Pulmonary artery endothelial cell (primary cell): ENCODE results near the gene DIRAS1. TPM values are rescaled to one million over a fixed set of nuclear protein-coding genes. Genes with fewer than 3 reads are reported as not detected.
"Not testable (repeated sequence)": the region's sequence is repeated elsewhere in the genome, so short reads cannot be mapped to it uniquely, and the experiment has no call there.

Source experiments
- DNase-seq: peaks from one replicate; pipeline ENCODE4 v3.0.0-alpha.2; 2011; ENCODE audit warnings: low read depth, low spot score
- total RNA-seq: library from RNA; depleted of rRNA; stranded (reverse); fragments of >200 nt; gene quantifications from 2 replicates; pipeline ENCODE4 v1.2.3, GENCODE V29; 2014

Gene DIRAS1
- total RNA-seq, 1 donor from 2014 or later = under 0.01 TPM

DNA sequence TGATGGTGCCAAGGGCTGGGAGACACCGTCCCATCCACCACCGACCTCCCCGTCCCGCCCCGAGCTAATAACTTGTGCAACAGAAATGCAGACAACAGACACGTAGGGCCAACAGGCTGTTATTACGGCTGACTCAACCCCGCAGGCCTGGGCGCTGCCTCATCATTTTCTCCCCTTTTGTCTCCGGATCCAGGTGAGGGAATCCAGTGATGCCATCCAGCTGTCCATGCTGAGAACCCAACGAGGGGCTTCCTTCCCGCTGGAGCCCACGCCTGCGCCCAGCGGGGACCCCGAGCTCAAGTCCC lies 6.4 kb upstream of the DIRAS1 start:
- DNase-seq = no peak

DNA sequence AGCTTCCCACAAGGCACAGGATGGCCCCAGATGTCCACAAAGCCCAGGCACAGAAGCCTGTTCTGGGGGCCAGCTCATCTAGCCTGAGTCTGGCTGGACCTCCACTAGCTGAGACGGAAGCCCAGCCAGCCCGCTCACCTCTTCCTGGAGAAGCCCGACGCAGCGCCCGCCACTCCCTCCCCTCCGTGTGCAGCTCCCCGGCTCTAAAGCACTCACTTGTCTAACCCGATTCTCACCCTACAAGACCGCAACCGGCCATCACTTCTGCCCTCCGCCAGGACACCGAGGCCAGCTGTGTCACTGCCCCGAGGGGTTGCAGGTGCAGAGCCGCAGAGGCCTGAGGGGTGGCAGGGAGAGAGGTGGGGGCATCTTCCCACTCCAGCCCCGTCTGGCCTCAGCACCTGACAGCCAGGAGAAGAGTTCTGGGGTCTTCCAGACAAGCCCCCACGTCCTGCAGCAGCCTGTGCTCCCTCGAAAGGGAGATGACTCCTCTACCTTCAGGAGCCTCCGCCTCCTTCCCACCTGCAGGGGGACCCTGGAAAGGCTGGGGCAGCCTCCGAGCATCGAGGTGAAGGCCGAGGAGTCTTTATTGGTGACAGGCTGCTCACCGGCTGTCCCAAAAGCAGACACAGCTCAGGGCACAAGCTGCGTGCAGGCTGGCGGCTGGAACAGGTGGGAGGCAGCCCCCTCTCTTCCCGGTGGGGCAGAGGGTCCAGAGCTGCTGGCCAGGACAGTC lies 5.9 kb upstream of the DIRAS1 start:
- DNase-seq = no peak

DNA sequence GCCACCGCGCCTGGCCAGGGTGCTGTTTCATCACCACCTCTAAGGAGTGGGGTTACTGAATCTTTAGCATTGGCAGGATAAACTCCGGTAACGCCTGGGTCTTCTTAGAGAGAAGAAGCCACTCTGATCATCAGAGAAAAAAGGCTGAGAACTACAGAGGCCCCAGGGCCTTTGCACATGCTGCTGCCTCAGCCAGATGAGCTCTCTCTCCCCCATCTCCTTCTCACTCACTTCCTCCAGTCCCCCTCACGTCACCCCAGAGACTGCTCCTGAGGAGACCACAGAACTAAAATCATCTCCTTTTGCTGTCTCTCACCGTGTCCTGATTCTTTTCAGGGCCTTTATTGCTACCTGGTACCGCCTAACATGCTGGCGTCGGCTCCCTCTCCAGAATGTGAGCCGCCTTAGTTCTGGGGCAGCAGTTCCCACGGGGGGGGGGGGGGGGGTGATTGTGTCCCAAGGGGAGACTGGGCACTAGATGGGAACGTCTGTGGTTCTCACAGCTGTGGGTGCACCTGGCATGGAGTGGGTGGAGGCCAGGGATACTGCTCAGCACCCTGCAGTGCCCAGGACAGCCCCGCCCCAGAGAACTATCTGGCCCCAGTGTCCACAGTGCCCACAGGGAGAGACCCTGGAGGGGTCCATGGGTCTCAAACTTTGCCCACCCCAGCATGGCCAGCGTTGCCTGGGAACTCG lies 5.1 kb upstream of the DIRAS1 start:
- no peak for DNase-seq

DNA sequence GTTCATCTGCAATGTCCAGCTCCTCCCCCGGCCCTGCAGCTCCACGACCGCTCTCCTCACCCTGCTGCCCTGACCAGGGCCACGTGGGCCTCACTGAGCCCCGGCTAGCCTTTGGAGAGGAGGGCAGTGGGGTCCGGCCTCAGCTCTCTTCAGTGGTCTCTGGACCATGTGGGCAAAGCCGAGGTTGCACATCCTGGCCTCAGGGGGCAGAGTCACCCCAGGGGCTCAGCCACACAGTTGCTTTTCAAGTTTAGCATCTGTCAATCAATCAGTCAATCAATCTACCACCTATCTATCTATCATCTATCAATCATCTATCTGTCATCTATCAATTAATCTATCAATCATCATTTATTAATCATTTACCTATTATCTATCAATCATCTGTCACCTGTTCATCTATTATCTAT lies 3.0 kb upstream of the DIRAS1 start:
- DNase-seq = no peak

DNA sequence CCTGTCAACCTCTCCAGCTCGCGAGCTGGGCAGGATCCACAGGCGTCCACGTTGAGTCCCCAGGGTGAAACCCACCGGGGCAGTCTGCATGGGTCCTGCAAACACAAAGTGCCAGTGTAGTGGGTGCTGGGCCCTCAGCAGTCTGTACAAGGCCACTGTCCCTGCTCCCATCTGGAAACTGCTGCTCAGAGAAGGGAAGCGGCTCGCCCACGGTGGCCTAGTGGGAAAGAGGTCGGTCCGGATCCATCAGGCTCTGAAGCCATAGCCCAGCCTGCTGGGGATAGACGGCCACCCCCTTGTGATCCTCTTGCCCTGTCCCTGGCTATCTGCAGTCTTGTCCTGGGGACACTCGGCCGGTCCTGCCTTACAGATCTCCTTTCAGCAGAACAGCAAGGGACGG lies 2.6 kb upstream of the DIRAS1 start:
- DNase-seq = no peak

DNA sequence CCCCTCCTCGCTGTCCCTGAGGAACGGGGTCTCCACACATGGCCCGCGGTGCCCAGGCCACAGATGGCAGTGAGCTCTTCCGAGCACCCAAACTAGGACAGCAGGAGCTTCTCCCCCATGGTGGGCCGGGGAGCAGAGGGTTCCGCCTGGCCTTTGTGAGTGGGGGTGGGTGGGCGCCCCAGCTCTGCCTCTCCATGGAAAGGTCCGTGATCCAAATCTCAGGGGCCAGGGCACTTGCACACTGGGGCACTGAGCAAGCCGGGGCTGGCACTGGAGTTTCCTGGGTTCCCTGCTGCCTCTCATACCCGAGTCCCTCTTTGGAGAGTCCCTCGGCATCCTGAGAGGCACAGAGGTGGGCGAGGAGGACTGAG lies 2.2 kb upstream of the DIRAS1 start:
- DNase-seq = no peak

DNA sequence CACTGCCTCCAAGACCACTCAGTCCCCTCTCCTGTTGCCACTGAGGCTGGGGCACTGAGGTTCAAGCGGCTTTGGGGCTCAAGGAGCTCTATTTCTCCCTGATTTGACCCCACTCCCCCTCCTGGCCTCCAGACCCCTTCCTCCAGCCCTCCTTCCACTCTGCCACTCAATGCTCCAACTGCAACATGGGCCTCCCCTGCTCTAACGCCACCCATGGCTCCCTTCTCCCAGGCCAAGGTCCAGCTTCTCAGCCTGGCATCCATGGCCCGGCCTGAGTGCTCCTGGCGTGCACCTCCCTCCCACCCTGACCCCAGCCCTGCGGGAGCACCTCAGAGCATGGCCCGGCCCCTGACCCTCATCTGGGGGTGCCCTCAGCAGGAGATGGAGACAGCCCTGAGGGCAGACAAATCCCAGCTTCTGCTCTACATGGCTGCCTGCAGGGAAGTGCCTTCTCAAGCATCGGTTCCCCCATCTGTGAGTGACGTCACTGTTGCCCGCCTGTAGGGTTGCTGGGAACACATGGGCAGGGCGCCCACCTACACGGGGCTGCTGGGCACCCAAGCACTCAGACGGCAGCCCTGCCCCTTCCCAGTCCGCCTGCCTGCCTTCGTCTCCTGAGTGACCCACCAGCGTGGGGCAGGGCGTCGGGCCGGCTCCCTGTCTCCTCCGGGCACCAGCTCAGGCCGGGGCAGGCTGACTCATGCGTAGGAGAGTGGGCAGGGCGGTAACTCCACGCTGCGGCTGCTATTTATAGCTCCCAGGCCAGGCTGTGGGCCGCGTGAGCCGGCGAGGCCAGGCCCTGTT lies 1.6 kb upstream of the DIRAS1 start:
- DNase-seq = no peak

DNA sequence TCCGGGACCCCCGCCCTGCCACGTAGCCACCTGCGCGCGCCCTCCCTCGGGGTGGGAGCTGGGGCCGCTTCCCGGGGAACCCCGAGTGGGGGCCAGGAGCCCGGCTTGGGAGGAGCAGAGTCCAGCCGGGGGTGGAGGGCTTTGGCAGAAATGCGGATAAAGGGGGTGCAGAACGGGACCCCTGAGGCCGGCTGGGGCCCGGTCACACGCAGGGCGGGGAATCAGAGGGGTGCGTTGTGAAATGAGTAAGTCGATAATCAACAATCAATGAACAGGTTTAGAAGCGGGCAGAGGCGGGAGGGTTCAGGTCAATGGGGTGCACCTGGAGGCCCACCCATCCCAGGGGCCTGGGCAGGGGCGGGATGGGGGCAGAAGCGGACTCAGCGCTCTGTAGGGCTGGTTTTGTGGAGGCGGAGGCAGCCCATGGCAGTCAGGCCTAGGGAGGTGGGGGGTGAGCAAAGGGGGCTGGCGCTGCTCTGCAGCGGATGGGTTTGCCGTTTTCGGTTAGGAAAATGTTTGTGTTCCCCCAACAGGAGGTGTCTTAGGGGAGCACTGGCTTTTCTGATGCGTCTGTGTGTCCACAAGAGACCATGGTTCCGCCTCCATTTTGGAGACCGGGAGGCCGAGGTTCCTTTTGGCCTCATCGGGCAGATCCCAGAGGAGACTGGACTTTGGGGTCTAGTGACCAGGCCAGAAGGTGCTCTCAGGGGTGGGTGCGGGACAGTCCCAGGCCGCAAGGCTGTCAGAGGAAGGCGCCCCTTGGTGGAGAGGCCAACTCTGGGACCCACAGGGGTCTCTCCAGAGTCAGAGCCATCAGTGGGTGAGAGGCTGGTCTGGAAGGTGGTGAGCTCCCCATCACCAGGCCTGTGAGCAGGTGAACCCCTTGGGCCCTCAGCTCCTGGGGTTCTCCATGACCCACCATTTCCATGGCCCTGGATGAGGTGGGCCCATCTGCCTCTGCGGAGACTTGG lies 683 bp upstream of the DIRAS1 start:
- DNase-seq = no peak

DNA sequence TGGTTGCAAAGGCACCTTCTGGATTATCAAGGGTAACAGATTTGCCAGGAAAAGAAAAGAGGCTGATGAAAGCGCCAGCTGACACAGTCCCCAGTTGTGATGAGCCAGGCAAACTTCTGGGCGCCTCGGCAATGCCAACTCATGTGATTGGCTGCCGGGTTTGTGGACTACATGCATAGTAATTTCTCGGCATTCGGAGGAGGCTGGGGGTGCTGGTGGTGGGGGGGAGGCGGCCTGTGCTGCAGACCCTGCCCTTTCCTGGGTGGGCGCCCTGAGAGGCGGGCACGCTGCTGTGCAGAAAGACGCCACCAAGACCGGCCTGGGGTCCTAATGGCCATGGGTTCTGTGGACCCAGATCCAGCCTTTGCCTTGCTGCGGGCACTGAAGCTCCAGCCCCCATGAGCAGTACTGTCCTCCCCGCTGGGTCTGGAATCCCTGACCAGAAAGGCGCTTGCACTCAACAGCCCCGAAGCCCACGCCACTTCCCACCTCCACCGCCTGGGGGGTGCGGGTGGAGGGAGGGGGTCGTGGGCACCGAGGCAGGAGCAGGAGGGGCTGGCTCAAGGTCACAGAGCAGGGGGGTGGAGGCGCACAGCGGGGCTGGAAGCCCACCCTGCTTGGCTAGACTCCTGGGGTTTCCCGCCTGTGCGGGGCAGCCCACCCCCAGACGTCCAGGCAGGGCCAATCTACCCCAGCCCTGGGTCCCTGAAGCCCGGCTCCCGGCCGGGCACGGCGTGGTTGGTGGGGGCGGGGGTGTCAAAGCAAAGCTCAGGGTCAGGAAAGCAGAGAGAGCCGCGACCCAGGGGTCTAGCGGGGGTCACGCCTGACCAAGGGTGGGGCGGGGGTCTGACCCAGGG lies 1.0 kb downstream of the DIRAS1 start:
- no peak for DNase-seq

DNA sequence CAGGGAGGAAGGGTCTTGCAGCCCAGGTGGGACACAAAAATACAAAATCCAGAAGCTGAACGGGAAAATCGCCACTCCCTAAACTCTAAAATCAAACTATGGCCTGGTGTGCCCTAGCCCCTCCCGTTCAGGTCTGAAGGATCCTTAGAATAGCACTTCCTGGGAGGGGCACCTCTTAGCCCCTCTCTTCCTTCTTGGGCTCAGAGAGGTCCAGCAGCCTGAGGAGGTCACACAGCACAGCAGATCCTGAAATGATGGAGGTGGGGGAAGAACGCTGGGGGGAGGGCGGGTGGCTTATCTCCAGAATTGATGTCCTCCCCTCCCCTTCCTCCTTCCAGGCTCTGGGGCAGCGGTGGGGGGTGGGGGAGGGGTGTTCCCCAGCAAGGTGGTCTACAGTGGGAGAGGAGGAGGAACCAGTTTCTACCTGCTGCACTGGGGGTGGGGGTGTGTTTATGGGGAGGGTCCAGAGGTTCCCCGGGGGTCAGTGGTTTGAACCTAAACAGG lies 1.9 kb downstream of the DIRAS1 start:
- DNase-seq = no peak

DNA sequence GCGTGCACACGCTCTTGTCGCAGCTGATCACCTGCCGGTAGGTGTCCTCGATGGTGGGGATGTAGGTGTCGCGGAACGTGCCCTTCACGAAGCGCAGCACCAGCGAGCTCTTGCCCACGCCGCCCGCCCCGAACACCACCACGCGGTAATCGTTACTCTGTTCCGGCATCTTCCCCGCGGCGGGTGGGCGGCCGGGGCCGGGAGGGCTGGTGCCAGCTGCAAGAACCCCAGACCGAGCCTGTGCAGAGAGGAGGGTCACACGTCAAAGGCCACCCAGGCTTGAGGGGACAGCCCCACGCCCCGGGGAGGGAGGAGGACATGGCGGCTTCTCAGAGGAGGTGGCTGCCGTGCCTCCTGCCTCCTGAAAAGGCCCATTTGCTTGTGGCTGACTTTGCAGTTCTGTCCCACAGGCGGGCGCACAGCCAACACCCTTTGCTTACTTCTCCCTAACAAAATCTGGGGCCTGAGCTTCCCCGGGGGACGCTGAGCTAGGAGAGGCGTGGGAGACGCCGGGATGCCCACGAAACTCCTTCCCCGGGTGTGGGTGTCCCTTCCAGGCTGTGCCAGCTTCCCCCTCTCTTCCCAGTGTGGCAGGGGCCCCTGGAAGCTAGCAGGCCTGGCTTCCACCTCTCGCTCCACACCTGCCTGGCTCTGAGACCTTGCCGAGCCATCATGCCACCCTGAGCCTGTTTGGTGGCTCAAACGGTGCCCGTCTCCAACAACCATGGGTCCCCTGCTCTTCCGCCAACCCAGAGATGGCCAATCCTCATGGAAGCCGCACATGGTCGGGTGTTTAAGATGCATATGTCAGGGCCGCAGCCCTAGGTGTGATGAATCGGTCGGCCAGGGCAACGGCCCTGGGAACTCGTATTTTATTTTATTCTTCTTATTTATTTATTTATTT lies 3.3 kb downstream of the DIRAS1 start:
- DNase-seq = no peak

DNA sequence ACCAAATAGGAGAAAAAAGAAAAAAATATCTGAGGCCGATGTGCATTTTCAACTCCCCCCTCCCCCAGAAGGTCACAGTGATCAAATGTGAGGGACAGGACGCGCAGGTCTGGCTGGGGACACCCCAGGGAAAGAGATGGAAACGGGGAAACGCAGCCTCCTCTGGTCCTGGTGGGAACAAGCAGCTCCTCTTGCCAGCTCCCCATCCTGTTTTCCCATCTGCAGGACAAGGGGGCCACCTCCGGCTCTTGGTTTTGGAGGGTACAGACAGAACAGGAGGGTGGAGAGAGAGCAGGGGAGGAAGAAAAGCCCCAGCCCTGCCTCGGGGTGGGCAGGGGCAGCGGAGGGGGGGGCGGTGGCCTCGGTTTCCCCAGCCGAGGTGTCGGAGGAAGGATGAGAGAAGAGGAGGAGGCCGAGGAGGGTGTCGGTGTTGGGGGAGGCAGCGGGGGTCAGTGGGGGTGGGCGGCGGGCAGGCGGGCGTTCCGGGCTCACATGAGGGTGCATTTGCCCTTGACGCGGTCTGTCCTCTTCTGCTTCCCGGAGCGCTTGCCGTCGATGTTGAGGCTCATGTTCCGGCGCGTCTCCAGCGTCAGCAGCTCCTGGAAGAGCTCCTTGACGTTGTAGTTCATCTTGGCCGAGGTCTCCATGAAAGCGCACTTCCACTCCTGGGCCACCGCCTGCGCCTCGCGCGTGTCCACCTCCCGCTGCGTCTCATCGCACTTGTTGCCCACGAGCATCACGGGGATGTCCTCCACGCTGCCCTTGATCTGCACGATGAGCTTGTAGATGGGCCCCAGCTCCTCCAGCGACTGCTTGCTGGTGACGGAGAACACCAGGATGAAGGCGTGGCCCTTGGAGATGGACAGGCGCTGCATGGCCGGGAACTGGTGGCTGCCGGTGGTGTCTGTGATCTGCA lies 4.2 kb downstream of the DIRAS1 start:
- DNase-seq = no peak

DNA sequence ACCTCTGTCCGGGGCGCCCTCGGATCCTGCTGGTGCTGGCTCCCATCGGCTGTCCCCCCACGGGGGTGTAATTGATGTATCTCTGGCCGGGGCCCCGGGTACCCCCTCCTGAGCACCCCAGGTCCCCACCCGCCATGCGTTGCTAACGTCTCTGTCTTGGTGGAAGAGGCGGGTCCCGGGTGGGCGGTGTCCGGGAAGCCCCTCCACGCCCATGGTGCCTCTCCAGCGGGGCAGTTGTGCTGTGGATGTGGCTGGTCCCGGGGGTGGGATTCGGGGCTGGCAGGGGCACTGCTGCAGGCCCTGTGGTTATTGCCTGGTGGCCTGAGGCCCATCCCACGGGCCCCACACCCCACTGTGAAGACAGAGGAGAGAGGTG lies 4.9 kb downstream of the DIRAS1 start:
- DNase-seq = no peak

DNA sequence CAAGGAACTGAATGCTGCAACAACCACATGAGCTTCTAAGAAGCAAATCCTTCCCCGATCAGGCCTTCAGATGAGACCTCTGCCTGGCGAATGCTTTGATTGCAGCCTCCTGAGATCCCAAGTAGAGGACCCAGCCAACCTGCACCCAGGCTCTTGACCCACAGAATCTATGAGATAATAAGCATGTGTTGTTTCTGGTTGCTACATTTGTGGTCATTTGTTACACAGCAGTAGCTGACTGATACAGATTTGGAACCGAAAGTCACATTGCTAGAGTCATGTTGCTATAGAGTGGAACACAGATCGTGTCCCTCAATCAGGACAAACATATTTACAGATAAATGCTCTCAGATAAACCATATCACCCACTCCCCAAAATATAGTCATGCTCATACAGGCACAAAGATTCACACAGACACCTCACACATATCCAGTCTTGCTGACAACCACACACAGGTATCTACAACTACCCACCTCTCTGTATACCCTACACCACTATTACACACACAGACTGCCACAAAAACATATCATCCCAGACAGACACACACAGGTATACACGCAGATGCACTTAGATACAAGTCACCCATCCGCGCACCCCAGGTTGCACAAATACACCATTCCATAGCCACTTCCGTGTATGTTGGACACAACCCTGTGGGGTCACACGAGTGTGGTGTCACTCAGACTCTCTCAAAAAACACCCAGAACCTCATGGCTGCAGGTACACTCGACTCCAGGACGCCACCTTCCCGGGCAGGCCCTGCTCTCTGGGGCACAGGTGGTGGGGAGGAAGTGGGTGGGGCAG lies 5.5 kb downstream of the DIRAS1 start:
- no peak for DNase-seq

DNA sequence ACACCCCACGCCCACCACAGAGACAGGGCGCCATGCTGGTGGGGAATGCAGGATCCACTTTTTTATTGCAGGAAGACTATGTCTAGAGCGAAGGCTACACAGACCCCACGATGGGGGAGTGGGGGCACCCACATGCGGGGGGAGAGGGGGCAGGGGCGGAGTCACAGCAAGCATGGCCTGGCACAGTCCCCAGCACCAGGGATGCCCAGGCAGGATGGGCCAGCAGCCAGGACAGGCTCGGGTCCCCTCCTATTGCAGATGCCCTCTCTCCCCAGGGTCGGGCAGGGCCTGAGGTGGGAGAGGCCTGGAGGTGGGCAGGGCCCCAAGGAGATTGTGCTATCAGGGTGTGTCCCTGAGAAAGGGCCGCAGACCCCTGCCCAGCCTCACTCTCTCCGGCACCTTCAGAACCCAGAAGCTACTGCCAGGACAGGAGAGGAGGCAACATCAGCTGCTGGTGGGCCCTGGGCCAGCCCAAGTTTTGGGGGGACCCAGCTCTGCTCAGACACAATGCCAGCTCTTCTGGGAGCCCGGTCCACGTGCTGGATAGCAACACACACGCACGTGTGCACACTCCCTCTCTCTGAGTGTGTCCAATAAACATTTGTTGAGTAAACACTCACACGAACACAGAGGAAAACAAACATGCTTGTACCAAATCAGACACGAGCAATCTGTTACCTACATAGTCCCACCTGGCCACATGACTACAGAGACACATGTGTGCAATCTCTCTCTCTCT lies 6.5 kb downstream of the DIRAS1 start:
- DNase-seq = no peak

DNA sequence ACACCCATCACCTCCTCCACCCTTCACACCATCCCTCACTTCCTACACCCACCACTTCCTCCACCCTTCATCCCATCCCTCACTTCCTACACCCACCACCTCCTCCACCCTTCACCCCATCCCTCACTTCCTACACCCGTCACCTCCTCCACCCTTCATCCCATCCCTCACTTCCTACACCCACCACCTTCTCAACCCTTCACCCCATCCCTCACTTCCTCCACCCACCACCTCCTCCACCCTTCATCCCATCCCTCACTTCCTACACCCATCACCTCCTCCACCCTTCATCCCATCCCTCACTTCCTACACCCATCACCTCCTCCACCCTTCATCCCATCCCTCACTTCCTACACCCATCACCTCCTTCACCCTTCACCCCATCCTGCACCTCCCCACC lies 7.1 kb downstream of the DIRAS1 start:
- DNase-seq = not testable (repeated sequence)

DNA sequence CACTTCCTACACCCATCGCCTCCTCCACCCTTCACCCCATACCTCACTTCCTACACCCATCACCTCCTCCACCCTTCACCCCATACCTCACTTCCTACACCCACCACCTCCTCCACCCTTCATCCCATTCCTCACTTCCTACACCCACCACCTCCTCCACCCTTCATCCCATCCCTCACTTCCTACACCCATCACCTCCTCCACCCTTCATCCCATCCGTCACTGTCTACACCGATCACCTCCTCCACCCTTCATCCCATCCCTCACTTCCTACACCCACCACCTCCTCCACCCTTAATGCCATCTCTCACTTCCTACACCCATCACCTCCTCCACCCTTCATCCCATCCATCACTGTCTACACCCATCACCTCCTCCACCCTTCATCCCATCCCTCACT lies 8.0 kb downstream of the DIRAS1 start:
- DNase-seq = not testable (repeated sequence)
